Hematopoietic multipotent progenitor cell treated with erythropoietin and hydrocortisone succinate and interleukin-3 and kit ligand, for 15 days (in vitro differentiated cells): ENCODE results near the gene CD82.

Experiments
- DNase-seq: peaks from one replicate; pipeline ENCODE4 v3.0.0-alpha.2; 2015; ENCODE audit warnings: low spot score

CD82 gene

DNA sequence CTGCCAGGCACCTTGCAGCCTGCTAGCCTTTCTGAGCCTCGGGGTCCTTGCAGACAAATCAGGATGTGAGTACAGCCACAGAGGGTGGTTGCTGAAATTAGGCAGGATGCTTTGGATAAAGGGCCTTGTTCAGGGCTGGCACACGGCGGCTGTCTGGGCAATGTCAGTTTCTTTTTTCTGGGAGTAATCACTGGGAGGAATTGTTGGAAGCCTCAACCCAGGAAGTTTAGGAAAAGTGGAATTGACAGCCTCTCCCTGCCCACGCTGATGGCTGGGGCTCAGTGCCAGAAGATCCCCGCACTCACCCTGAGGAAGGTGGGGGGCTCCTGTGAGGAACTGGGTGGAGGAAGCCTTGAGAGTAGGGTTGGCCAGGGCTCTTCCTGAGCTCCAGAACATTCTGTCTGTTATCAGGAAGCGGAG, 37.4 kb downstream of the CD82 start:
- DNase-seq: no peak

- no peak for DNase-seq
Observed at GRCh38 chr11:44604171-44604581, 38.7 kb downstream of the CD82 start.

DNA sequence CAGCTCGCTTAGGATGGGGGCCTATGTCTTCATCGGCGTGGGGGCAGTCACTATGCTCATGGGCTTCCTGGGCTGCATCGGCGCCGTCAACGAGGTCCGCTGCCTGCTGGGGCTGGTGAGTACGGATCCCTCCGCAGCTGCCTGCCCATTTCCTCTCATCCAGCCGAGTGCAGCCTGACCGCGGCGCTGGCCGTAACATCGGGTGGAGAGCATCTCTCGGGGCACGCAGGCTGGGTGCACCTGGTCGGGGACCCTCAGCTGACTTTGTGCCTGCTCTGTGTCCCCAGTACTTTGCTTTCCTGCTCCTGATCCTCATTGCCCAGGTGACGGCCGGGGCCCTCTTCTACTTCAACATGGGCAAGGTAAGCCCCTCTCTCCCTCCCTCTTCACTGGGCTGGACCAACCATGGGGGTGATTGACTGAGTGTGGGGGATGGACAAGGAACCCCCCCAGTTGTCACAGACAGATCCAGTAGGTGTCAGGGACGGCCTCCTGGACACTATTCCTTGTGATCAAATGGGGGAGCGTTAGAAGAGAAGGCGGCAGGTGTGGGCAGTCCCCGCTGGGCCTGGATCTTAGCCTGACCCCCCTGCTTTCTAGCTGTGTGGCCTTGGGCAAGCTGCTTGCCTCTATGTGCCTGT, 39.7 kb downstream of the CD82 start:
- DNase-seq: no peak

GRCh38 chr11:44605965-44606364, 40.5 kb downstream of the CD82 start:
- no peak for DNase-seq

DNA sequence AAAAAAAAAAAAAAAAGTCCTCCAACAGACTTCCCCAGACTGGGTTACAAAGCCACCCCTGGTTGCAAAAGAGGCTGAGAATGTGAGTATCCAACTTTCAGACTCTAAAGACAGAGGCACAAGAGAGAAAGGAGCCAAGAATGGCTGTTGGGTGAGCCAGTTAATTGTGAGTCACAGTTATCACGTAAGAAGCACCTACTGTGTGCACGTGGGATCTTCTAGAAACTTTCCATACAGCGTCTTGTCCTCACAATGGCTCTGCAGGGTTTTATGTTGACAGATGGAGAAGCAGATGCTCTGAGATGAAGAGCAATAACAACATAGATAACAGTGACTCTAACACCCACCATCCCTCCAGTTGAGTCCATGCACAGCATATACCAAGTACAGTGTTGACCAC, 41.0 kb downstream of the CD82 start:
- DNase-seq: no peak

DNA sequence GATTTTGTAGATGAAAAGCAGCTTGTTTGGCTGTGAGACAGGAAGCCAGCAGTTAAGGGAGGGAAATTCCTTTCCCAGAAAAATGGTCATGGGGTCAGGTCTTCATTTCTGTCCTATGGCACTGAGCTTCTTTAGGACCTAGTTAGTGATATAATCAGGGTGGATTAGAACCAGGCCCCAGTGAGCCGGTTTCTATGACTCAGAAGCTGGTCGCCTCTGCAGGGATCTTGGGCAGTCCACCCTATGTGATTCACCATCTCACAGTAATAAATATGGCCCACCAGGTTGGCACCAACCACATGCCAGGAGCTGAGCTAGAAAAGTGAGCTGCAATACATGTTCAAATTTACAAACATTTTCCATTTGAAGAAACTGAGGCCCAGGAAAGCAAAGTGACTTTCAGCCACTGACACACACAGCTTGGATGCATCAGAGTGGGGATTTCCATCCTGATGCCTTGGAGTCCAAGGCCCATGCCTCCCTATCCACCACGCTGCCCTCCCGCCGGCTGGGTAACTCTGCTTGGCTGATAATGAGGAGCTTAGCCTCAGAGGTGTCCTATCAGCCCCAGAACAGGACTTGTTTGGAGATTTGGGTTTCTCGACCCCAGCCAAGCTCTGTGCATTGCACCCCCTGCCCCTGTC, 42.0 kb downstream of the CD82 start:
- peak; percentile 43 for DNase-seq

DNA sequence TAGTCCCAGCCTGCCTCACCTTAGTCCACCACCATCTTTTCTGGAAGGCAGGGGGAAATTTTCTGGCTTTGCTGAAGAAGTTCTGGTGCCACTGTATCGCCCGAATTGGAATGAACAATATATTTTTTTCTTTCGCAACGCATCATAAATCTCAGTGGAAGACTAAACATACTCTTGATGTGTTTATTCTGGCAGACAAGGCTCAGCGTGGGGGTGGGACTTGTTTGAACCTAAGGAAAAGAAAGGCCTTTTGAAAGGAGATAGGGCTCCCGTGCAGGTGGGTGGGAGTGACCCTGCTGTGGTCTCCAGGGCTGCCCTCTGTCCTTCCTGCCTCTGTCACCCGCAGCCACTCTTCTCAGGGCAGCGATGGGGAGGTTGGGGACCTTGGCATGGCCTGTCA, 42.5 kb downstream of the CD82 start:
- no peak for DNase-seq

GRCh38 chr11:44608651-44608990, 43.2 kb downstream of the CD82 start:
- DNase-seq: no peak

- DNase-seq: no peak
Observed at GRCh38 chr11:44608991-44609782, 43.7 kb downstream of the CD82 start.

DNA sequence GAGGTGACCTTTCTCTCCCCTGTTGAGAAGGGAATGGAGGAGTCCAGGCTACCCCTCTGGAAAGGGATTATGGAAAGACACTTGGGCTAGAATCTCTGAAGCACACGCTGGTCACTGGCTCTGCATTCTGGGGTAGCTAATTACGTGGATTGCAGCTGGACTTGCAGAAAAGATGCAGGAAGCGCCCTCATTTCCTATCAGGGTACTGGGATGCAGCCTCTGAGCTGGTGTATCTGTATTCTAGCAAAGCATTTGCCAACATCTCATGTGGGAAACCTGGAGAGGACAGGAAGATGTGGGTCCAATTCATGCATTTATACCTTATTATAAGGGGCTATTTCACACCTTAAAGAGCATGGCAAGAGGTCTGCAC, 44.3 kb downstream of the CD82 start:
- DNase-seq: no peak

- no peak for DNase-seq
Observed at GRCh38 chr11:44610186-44610955, 44.9 kb downstream of the CD82 start.

DNA sequence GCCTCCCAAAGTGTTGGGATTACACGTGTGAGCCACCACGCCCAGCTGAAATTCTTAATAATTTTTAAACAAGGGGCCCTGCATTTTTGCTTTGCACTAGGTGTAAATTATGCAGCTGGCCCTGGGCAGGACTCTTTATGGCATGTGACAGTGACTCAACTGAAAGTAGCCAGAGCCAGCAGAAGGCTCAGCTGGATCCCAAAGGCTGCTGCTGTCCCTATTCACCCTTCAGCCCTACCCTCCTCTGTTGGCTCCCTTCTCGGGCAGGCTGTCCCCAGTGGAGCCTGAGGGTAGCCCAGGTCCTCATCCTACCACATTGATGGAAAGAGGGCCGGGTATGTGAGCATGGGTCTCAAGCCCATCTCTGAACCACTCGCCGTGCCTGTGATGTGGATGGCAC, 45.6 kb downstream of the CD82 start:
- no peak for DNase-seq

GRCh38 chr11:44611687-44612434, 46.4 kb downstream of the CD82 start:
- DNase-seq: peak; percentile 28

DNA sequence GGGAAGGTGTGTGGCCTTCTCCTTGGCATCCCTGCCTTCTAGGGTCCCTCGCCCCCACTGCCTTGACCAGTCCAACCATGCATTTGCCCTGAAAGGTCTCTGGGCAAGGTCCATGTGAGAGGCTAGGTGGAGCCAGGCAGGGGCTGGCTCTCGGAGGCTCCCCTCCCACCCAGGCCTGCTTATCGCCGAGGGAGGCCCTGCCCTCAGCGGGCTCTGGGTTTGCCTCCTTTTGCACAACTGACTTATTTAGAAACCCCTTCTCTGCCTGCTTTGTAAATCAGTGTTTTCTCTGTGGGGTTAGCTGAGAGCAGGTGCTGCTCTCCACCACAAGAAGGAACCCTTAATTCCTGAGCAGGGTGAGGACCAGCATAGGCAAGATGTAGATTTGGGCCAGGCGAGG, 47.7 kb downstream of the CD82 start:
- peak; percentile 73 for DNase-seq

DNA sequence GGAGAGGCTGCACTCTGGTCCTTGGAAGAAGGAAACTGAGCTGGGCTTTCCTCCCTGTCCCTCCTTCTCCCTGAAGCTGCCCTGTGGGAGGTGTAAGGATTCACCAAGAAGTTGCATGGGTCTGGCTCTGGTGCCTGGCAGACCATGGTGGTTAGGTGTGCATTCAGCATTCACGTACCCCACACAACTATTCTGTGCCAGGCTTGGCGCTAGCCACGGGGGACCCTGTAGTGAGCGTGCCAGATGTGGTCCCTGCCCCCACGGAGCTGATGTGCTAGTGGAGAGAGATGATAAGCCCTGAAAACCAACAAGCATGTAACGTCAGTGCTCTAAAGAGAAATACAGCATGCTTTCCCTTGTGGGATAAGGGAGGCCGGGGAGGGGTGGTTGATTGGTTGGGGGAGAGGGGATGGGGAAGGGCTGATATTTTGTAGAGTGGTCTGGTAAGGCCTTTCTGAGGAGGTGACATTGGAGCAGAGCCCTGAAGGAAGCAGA, 48.9 kb downstream of the CD82 start:
- DNase-seq: peak; percentile 52

DNA sequence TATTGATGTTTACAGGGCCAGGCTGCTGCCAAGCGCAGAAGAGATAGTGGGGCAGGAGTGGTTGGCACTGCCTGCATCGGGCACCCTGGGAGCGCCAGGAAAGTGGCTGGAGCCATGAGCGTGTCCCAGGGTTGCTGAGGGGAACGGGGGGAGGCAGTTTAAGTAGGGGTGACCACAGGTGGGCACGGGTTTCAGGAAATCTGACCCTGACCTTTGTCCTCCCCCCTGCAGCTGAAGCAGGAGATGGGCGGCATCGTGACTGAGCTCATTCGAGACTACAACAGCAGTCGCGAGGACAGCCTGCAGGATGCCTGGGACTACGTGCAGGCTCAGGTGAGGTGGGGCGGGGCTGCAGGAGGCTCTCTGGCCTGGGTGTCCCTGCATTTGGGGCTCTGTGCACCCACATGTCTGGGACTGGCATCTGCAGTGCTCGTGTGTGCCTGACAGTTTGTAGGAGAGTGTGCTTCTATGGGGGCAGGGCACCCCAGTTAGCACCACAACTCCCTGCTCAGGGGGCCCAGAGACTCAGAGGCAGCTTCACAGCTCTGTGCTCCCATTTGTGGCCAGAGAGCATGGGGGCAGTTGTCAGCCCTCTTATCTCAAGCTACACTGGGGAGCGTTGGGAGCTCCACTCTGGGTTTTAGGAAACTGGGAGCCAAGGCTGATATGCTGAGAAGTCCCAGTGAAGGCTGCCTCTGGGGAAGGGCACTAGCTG, 49.7 kb downstream of the CD82 start:
- no peak for DNase-seq

DNA sequence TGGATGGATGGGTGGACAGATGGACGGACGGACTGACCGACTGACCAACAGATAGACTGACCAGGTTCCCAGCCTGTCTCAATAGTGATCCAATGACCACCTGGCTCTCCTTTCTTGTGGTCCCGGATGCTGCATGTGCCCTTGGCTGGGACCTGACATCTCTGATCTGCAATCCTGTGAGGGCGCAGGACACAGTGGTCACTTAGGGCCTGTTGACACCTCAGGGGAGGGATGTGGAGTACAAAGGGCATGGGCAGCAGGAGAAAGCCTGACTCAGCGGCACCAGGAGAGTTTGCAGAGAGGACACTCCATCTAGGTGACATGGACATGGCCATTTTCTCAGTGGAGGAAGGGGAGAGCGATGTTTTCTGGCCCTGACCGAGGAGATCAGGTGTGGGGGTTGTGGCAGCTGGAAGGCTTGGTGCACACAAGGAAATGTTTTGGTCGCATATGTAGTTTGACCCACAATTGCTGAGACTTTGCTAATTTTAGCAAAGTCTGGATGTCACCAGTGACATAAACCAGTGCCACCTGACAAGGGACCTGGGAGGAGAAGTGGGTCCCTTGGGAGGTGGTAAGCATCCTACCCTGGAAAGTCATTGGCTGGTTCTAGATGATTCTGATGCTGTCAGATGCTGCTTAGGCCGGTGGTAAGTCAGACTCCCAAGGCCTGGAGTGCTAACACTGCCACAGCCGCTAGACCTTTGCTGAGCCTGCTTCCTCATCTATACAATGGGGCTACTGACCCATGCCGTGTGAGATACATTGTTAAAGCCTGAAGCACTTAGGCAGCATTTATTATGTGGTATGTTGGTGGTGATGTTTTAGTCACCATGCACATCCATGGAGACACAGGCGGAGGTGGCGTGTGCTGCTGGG, 50.7 kb downstream of the CD82 start:
- no peak for DNase-seq

- DNase-seq: no peak
Observed at GRCh38 chr11:44617671-44618461, 52.4 kb downstream of the CD82 start.
